Cerebellar cortex (tissue), 1 donor: ENCODE results near the gene NF1.
"Not testable (repeated sequence)": the region's sequence is repeated elsewhere in the genome, so short reads cannot be mapped to it uniquely, and the experiment has no call there.

ENCODE experiments used
- DNase-seq: peaks from one replicate; pipeline ENCODE4 v3.0.0-alpha.2; 2015; ENCODE audit warnings: low spot score

NF1 gene

GRCh38 chr17:31252741-31253140 lies 158.0 kb downstream of the NF1 start:
- DNase-seq, result no peak

DNA sequence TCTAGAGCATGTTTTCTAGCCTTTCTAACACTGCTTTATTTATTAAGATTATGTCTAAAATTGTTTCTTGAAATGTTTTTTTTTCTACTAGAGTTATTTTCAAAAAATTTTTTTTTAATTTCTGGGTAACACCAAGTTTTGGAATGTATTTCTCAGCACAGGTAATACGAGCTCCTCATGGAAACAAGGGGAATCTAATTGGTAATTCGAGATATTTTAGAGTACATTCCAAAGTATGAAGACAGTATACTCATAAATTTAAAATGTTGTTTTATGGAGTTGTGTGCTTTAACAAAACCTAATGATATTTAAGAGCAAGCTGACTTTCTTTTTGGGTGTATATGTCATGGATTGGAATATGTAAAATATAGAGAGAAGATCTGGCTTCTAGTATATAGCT lies 159.9 kb downstream of the NF1 start:
- DNase-seq, result no peak

DNA sequence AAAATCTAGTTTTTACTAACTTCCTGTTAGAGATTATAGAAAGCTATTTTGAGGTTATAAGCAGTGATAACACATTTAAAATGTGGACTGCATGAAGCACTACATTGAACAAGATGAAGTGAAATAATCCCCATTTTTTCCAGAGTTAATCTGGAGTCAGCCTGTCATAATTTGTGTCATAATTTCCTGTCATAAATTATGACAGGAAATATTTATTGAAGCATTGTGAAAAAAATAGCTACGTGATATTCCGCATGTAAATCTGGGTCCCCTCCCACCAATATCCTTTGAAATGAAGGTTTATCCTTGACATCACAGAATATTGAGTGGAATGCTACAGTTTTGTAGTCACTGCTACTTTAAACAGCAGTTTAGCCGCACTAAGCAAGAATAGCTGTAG lies 162.2 kb downstream of the NF1 start:
- no peak for DNase-seq

DNA sequence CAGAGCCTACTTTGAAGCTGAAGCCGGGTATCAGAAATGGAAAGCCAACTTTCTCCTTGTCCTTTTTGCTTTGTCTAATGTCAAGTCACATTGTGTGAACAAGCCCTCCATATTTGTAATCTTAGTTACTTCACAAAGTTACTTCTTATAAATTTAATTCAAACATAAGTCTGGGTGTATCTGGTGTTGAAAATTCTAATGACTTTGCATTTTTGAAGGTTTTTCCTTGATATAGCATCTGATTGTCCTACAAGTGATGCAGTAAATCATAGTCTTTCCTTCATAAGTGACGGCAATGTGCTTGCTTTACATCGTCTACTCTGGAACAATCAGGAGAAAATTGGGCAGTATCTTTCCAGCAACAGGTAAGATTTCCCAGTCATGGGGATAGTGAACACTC lies 165.4 kb downstream of the NF1 start:
- DNase-seq, result no peak

- no peak for DNase-seq
Measured at GRCh38 chr17:31261601-31262000, 166.8 kb downstream of the NF1 start.

DNA sequence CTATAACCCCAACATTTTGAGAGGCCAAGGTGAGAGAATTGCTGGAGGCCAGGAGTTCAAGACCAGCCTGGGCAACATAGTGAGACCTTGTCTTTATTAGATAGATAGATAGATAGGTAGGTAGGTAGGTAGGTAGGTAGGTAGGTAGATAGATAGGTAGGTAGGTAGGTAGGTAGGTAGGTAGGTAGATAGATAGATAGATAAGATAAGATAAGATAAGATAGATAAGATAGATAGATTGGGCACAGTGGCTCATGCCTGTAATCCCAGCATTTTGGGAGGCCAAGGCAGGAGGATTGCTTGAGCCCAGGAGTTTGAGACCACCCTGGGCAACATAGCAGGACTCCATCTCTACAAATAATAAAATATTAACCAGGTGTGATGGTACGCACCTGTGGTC lies 168.1 kb downstream of the NF1 start:
- not testable (repeated sequence) for DNase-seq

GRCh38 chr17:31266042-31266441 lies 171.3 kb downstream of the NF1 start:
- DNase-seq, result no peak

GRCh38 chr17:31269036-31269577 lies 174.3 kb downstream of the NF1 start:
- DNase-seq, result no peak

GRCh38 chr17:31269578-31269983 lies 174.8 kb downstream of the NF1 start:
- no peak for DNase-seq

DNA sequence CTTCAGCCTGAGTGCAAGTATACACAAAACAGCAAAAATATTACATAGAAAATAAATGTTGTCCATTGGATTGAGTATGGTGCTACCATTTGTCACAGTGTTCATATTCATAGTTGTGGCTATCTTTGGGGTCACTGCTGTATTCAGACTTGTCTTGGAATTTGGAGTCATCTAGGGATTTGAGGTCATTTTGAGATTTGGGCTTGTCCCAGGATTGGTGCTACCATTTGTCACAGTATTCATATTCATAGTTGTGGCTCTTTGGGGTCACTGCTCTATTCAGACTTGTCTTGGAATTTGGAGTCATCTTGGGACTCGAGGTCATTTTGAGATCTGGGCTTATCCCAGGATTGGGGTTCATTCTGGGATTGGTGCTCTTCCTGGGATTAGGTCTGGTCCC lies 177.5 kb downstream of the NF1 start:
- DNase-seq, result no peak

DNA sequence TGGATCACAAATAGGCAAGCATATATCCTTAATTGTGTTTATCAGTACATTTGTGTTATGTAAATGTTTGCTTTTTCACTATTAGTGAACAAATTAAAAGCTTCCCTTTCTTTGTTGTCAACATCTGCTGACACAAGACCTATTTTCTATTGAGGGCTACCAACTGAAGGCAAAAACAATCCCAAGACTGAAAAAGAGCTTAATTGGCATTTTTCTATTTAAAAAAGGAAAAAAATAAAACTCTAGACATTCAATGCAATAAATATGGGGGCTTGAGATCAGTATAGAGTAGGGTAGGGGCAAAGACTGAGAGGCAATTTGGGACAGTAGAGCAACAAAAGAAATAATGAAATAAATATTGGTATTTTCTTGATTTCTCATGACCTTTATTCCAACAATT lies 178.0 kb downstream of the NF1 start:
- DNase-seq, result no peak

DNA sequence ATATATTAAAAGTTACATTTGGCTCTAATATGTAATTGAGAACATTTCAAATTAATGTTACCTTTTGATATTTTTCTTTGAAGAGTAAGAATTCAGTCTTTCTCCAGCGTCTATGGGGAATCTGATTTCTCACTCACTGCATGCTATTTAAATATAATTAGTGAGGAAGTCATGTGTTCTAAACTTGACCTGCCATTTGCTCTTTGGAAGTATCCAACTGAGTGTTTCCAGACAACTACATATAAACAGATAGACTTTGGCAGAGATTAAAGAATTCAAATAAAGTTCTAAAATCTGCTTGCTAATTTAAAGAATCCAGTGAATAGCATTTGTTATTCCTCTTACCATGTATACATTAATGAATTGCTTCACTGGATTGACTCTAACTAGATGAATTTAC lies 178.7 kb downstream of the NF1 start:
- no peak for DNase-seq

DNA sequence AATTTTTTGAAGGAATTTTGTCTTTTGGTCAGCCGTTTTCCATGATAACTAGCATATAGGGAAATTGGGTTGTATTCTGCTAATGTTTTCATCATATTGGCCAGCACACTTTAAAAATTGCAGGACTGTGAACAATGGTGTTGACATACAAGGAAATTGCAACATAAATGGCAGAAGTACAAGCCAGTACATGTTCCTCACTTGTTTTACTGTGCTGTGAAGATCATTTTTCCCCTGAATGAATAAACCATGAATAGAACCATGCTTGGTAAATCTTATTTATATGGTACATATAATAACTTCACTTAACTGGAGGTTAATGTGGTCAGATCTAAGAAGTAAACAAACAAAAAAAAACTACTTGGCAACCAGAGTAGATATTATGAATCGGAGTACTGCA lies 179.5 kb downstream of the NF1 start:
- DNase-seq, result no peak

DNA sequence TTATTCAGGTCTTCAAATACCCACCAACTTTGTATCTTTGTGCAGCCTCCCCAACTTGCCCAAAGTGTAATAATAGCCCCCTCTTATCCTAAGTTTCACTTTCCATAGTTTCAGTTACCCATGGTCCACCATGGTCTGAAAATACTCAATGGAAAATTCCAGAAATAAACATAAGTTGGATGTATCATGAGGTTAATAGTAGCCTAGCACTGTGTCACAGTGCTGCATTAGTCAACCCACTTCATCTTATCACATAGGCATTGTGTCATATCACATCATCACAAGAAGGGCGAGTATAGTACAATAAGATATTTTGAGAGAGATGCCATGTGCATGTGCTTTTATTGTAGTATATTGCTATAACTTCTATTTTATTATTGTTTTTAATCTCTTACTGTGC lies 180.3 kb downstream of the NF1 start:
- no peak for DNase-seq

- DNase-seq, result no peak
Measured at GRCh38 chr17:31279401-31279800, 184.6 kb downstream of the NF1 start.

GRCh38 chr17:31281061-31281460 lies 186.3 kb downstream of the NF1 start:
- DNase-seq, result no peak

DNA sequence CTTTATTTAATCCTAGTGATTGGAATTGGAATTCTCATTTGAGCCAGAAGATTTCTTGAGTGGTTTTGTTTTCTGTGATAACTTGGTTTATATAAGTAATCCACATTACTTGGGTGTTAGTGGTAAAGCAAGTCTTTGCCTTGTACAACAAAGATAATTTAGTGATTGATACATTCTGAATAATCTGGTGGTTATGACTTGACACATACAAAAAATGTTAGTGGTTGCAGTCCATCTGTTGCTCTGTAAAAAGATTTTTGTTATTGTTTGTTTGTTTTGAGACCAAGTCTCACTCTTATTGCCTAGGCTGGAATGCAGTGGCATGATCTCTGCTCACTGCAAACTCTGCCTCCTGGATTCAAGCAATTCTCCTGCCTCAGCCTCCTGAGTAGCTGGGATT lies 189.1 kb downstream of the NF1 start:
- no peak for DNase-seq

DNA sequence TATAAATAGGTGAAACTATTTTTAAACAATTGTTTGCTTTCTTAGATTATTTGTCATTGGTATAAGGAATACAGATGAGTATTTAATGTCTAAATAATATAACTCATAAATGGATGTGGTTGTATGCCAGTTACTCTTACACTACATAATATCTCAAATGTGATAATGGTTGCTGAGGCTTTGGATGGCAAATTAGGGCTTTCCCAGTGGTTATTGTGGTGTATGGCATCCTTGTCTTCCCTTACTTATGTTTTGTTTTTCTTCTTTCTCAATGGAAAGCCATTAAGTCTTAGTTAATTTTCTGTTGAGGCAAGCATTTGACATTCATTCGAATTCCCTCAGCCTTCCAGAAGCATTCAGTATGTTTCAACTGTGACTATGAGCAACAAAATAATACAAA lies 191.8 kb downstream of the NF1 start:
- no peak for DNase-seq

DNA sequence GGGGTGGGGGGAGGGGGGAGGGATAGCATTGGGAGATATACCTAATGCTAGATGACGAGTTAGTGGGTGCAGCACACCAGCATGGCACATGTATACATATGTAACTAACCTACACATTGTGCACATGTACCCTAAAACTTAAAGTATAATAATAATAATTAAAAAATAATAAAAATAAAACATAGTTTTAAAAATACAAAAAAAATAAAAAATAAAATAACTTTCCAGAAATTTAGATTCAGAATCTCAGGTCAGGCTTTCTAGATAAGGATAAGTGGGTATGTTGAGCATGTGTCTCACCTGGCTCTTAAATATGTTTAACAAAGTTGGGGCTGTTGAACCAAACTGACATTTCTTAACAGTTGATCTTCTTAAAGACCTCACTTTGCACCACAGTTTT lies 193.2 kb downstream of the NF1 start:
- not testable (repeated sequence) for DNase-seq

GRCh38 chr17:31289790-31290189 lies 195.0 kb downstream of the NF1 start:
- no peak for DNase-seq

- no peak for DNase-seq
Measured at GRCh38 chr17:31291820-31292219, 197.0 kb downstream of the NF1 start.

GRCh38 chr17:31293581-31293980 lies 198.8 kb downstream of the NF1 start:
- no peak for DNase-seq

GRCh38 chr17:31294231-31294630 lies 199.5 kb downstream of the NF1 start:
- DNase-seq, result peak; percentile 24

- no peak for DNase-seq
Measured at GRCh38 chr17:31294820-31295488, 200.2 kb downstream of the NF1 start.
